NB4 (cell line): ENCODE measurements around the gene CREB3L2.
A peak's percentile ranks its signal among the peaks of the same experiment; 100 is the strongest.

Source experiments
- TF ChIP-seq, protein P1 (sequence below): IDR thresholded peaks from one replicate; pipeline ENCODE4 v1.5.1; 2012; ENCODE audit warnings: low read depth, low read length
- TF ChIP-seq, protein P2 (sequence below): IDR thresholded peaks from 2 replicates; pipeline ENCODE4 v1.6.1; 2011; ENCODE audit warnings: low read depth, low read length

- TF ChIP-seq, protein P1, sequence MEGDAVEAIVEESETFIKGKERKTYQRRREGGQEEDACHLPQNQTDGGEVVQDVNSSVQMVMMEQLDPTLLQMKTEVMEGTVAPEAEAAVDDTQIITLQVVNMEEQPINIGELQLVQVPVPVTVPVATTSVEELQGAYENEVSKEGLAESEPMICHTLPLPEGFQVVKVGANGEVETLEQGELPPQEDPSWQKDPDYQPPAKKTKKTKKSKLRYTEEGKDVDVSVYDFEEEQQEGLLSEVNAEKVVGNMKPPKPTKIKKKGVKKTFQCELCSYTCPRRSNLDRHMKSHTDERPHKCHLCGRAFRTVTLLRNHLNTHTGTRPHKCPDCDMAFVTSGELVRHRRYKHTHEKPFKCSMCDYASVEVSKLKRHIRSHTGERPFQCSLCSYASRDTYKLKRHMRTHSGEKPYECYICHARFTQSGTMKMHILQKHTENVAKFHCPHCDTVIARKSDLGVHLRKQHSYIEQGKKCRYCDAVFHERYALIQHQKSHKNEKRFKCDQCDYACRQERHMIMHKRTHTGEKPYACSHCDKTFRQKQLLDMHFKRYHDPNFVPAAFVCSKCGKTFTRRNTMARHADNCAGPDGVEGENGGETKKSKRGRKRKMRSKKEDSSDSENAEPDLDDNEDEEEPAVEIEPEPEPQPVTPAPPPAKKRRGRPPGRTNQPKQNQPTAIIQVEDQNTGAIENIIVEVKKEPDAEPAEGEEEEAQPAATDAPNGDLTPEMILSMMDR = no peak
- TF ChIP-seq, protein P2, sequence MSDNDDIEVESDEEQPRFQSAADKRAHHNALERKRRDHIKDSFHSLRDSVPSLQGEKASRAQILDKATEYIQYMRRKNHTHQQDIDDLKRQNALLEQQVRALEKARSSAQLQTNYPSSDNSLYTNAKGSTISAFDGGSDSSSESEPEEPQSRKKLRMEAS = peak; percentile 38; the same call in 1 of the 2 replicates
Observed at GRCh38 chr7:137958470-137959431, 43.1 kb downstream of the CREB3L2 start.
